Measurements from ENCODE around the gene SMR3B. TPM values are rescaled to one million over a fixed set of nuclear protein-coding genes. Genes with fewer than 3 reads are reported as not detected.

SMR3B gene
- total and polyA plus RNA-seq, 2 of the 4 experiments (the other 2 are of a cell fraction), result not detected

DNA sequence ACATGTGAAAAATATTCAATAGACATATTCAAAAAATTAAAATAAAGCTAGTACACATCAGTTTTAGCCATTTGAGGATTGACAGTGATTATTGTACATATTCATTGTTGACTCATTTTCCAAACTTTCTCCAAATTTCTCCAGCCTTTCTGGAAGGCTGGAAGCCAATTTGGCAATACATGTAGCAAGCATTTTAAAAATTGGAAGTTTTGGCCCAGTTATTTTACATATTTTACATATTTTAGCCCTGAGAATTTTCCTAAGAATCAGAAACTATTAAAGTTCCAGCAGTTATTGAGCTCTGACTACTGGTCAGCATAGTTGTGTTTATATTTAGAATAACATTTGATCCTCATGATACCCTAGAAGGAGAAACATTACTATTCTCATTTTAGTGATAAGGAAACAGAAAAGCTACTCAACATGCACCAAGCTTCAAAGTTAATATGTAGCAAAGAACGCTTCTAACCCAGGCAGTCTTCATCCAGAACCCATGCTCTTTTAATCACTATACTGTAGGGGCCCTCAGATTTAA is 45.0 kb upstream of the SMR3B start:
- Histone ChIP-seq H2BK20ac (ENCODE audit: low read depth, low read length) (no peak overlapping the region), H2BK5ac (ENCODE audit: low read depth, low read length, poor library complexity, severe bottlenecking) (no peak overlapping the region), H3K18ac (ENCODE audit: low read depth, low read length) (no peak overlapping the region), H3K9me1 (ENCODE audit: insufficient read depth, low read length) (no peaks in the 10 kb centered on the region), H4K91ac (ENCODE audit: insufficient read depth, low read depth, low read length) (no peak overlapping the region), H3K4me2 (ENCODE audit: low read depth, low read length) (no peak overlapping the region), H3K4me3 (ENCODE audit: insufficient read depth, low read depth, low read length) (no peak overlapping the region), H3K9ac (ENCODE audit: low read depth, low read length) (no peak overlapping the region), H3K56ac (ENCODE audit: extremely low read depth, insufficient read depth, low read length) (no peak overlapping the region), H3K4ac (ENCODE audit: low read depth, low read length) (no peak overlapping the region), H2BK120ac (ENCODE audit: low read depth, low read length) (no peak overlapping the region), H4K5ac (ENCODE audit: low read depth, low read length) (no peak overlapping the region), H3K4me1 (ENCODE audit: control insufficient read depth, insufficient read depth, low read length) (no peaks in the 10 kb centered on the region), H4K8ac (ENCODE audit: low read depth in 2 of 2, low read length in 2 of 2) (no peak overlapping the region), H2AFZ (replicated peaks; ENCODE audit: low read length, poor library complexity) (no peak overlapping the region), H3K9me3 (ENCODE audit: control insufficient read depth, insufficient read depth, low read length) (no peaks in the 10 kb centered on the region), H3K14ac (replicated peaks; ENCODE audit: low read depth, low read length) (no peak overlapping the region), H3K23ac (ENCODE audit: low read depth, low read length) (no peak overlapping the region), H2AK9ac (replicated peaks; ENCODE audit: low read depth, low read length, poor library complexity) (no peak overlapping the region), H3K27me3 (ENCODE audit: control insufficient read depth, insufficient read depth, low read length) (no peaks in the 10 kb centered on the region), H4K20me1 (ENCODE audit: insufficient read depth, low read length) (no peaks in the 10 kb centered on the region), H3K36me3 (ENCODE audit: control insufficient read depth, insufficient read depth, low read length) (no peaks in the 10 kb centered on the region), H2BK15ac (ENCODE audit: low read depth, low read length) (no peak overlapping the region), H2AK5ac (ENCODE audit: low read depth, low read length) (no peak overlapping the region), H3K79me1 (ENCODE audit: low read depth in 1 of 2, low read length in 2 of 2) (no peaks in the 10 kb centered on the region), H3K27ac (ENCODE audit: insufficient read depth, low read length) (no peak overlapping the region)
- WGBS, 2 experiments (ENCODE audit: extremely low coverage in 2 of 2, insufficient read length in 1 of 2), result no CpG with 5 or more reads among the region's 1 CpG
- no peak for DNase-seq
- CTCF ChIA-PET, result no interaction called here
- in situ Hi-C loops (cut with MboI; ENCODE audit: low sequenced_read_pairs) (no loop called here), intact Hi-C loops (cut with micrococcal nuclease) (no loop called here), dilution Hi-C loops (cut with HindIII; ENCODE audit: low sequenced_read_pairs, unreplicated experiment) (no loop called here)
- POLR2A ChIA-PET (ENCODE audit: unreplicated experiment), result no interaction called here
- no TSS peak for BruUV-seq (replicated peaks)
- no peak for TF ChIP-seq SMC3 (IDR thresholded peaks at IDR 0.05; ENCODE audit: low read depth, low read length)
- TF ChIP-seq, protein P1, sequence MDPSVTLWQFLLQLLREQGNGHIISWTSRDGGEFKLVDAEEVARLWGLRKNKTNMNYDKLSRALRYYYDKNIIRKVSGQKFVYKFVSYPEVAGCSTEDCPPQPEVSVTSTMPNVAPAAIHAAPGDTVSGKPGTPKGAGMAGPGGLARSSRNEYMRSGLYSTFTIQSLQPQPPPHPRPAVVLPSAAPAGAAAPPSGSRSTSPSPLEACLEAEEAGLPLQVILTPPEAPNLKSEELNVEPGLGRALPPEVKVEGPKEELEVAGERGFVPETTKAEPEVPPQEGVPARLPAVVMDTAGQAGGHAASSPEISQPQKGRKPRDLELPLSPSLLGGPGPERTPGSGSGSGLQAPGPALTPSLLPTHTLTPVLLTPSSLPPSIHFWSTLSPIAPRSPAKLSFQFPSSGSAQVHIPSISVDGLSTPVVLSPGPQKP (IDR thresholded peaks at IDR 0.05; ENCODE audit: borderline replicate concordance, low read depth, low read length), result no peak
- TF ChIP-seq, protein P2, sequence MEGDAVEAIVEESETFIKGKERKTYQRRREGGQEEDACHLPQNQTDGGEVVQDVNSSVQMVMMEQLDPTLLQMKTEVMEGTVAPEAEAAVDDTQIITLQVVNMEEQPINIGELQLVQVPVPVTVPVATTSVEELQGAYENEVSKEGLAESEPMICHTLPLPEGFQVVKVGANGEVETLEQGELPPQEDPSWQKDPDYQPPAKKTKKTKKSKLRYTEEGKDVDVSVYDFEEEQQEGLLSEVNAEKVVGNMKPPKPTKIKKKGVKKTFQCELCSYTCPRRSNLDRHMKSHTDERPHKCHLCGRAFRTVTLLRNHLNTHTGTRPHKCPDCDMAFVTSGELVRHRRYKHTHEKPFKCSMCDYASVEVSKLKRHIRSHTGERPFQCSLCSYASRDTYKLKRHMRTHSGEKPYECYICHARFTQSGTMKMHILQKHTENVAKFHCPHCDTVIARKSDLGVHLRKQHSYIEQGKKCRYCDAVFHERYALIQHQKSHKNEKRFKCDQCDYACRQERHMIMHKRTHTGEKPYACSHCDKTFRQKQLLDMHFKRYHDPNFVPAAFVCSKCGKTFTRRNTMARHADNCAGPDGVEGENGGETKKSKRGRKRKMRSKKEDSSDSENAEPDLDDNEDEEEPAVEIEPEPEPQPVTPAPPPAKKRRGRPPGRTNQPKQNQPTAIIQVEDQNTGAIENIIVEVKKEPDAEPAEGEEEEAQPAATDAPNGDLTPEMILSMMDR (conservative IDR thresholded peaks at IDR 0.05; ENCODE audit: low read depth, low read length), result no peak
- no peak for TF ChIP-seq CHD1 (IDR thresholded peaks at IDR 0.05; ENCODE audit: low read depth, low read length)
- no peak for ATAC-seq (ENCODE audit: low read depth)
